VCaP (cell line): ENCODE data around the gene ENPP3.

Experiments used
- H3K27ac ChIP-seq: fragments of 450-650 bp; 2 replicates; pipeline ENCODE4 v1.5.1; 2017
- TF ChIP-seq, protein P1 (sequence below): fragments of 450-650 bp; conservative IDR thresholded peaks from 2 replicates; pipeline ENCODE4 v1.5.1; 2017; ENCODE audit warnings: mild to moderate bottlenecking, moderate library complexity

The ENPP3 gene

DNA sequence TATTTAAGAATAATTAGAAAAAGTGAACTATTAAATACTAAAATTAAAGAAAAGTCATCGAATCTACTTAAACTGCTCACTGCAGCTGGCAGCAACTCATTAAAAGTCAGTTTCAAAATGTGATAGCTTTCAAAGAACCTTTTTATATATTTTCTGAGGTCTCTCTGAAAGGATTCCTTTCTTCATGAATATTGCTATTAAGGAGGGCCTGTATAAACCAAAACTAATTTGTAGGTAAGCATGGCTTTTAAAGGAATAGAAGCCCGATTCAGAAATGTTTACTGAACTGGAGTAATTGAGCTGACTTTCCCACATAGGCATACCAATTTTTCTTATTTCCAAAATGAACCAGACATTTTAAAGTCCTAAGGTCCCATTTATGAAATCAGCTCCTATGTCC, 129.5 kb downstream of the ENPP3 start:
- TF ChIP-seq, protein P1, sequence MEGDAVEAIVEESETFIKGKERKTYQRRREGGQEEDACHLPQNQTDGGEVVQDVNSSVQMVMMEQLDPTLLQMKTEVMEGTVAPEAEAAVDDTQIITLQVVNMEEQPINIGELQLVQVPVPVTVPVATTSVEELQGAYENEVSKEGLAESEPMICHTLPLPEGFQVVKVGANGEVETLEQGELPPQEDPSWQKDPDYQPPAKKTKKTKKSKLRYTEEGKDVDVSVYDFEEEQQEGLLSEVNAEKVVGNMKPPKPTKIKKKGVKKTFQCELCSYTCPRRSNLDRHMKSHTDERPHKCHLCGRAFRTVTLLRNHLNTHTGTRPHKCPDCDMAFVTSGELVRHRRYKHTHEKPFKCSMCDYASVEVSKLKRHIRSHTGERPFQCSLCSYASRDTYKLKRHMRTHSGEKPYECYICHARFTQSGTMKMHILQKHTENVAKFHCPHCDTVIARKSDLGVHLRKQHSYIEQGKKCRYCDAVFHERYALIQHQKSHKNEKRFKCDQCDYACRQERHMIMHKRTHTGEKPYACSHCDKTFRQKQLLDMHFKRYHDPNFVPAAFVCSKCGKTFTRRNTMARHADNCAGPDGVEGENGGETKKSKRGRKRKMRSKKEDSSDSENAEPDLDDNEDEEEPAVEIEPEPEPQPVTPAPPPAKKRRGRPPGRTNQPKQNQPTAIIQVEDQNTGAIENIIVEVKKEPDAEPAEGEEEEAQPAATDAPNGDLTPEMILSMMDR, result no peak
- H3K27ac ChIP-seq, result no peak overlapping the region

DNA sequence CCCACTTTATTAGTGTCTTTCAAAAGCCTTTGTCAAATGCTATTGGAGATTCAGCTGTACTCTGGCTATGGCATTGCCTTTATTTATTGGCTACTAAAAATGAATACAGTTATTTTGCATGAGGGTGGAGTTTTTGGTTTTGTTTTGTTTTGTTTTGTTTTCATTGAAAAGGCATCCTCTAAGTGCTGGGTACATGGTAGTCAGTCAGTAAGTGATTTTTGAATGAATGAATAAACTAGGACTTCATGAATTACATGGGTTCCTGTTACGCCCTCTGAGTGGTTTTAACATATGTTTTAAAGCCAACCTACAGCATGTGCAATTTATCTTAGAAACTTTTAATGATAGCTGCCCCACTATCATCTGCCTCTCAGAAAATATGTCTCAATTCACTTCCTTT, 131.9 kb downstream of the ENPP3 start:
- TF ChIP-seq, protein P1, result no peak
- H3K27ac ChIP-seq, result no peak overlapping the region

DNA sequence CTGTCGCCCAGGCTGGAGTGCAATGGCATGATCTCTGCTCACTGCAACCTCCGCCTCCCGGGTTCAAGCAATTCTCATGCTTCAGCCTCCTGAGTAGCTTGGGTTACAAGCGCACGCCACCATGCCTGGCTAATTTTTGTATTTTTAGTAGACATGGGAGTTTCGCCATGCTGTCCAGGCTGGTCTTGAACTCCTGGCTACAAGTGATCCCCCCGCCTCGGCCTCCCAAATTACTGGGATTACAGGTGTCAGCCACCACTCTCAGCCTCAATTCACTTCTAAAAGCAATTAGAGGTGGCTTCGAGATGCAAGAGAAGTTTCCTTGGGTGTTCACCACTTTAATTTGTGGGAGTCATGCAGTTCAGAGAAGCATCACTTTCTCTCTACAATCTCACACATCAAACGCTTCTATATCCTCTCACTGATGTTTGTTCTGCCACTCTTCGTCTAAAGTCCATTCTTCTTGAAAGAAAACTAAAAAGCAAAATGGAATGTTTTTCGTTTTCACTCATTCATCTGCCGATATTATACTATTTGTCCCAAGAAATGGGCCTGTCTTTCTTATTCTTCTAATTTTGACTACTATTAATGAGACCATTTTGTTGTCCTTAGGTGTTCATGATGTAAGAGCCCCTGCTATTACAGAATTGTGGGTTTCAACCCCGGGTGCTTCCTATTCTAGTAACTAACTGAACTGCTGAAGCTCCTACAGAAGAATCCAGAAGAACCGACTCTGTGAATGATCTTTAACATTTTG, 132.5 kb downstream of the ENPP3 start:
- TF ChIP-seq, protein P1, result no peak
- no peak overlapping the region for H3K27ac ChIP-seq

DNA sequence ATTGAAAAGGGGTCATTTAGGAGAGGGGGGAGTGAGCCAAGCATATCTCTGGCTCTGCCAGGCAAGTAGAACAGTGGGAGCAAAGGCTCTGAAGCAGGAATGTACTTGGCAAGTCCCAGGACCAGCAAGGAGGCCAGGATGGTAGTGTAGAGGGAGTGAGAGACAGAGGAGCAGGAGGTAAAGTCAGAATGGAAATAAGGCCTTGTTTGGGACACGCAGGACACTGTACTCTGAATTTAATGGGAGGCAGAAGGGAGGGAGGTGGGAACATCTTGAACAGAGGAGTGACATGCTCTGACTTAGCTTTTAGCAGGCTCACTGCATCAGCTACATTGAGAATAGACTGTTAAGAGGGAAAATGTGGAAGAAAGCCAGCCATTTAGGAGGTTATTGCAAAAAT, 133.7 kb downstream of the ENPP3 start:
- TF ChIP-seq, protein P1, result no peak

DNA sequence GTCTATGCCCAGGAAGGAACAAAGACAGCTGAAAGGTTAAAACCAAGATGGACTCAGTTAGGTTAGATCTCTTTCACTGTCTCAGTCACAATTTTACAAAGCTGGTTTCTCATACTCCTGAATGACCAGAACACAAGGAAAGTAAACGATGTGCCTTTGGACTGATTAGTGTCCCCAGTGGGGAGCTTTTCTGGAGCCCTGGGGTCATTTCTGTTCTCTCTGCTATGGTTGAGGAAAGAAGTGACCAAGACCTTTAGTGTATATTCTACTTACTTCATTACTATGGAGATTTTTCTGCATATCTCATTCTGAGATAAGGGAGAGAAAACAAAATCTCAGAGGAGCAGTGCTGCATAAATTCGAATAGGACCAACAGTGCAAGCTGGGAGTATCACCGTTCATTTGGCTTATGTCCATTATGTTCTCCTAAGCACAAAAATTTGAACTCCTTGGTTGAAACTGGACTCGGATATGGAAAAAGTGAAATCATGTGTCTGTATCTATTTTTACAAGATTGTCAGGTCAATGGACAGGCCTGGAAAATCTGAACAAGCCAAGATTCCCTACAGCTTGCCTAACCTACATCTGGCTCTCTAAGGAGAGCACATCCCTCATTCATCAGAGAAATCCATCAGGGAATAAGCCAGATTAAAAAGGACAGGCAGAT, 136.3 kb downstream of the ENPP3 start:
- no peak overlapping the region for H3K27ac ChIP-seq
- TF ChIP-seq, protein P1, result no peak

More for the DNA sequence above, 133.7 kb downstream of the ENPP3 start:
- H3K27ac ChIP-seq, result no peak overlapping the region

DNA sequence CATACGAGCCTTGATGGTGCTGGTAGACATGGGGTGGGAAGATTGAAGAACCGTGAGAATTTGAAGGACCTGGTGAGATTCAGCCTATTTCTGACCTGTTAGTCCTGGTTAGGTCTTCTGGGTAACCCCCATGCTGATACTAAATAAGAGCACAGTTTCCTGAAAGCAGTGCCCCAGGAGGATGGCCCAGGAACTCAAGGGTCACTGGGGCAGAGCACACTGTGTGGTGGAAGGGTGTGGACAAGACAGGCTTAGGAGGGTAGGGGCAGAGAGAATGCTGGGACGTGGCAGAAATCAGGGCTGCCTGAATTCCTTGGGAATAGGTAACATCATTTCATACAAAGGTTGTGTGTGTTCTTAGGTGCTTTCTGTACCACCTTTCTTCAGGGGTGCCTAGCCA, 138.8 kb downstream of the ENPP3 start:
- H3K27ac ChIP-seq, result no peak overlapping the region
- TF ChIP-seq, protein P1, result no peak

DNA sequence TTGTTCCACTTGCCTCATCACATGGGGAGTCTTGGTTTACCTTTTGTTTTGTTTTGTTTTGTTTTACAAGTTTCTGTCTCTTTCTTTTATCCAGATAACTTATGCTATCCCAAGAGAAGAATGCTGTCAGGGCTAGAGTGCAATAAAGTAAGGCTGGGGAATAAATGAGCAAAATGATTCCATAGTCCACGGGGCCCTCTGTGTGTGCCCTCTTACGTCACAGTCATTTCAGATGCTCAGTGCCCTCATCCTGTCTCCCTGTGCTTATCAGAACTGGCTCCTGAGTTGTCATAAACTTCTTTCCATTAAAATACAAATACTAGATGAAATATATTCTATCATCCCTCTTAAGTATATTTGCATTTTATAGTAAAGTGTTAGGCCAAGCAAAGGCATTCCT, 139.9 kb downstream of the ENPP3 start:
- TF ChIP-seq, protein P1, result no peak
- H3K27ac ChIP-seq, result no peak overlapping the region
